HCT116 (cell line): ENCODE measurements around the gene ERBIN. TPM values are rescaled to one million over a fixed set of nuclear protein-coding genes. Genes with fewer than 3 reads are reported as not detected.
"Not testable (repeated sequence)": the region's sequence is repeated elsewhere in the genome, so short reads cannot be mapped to it uniquely, and the experiment has no call there.

ENCODE experiments used
- ATAC-seq: fragments of 200-7000 bp; cut with Tn5 transposase; 2 replicates; pipeline ENCODE4 v1.9.1; 2020; ENCODE audit warnings: mild to moderate bottlenecking, moderate library complexity
- BruUV-seq: library from RNA; stranded (reverse); fragments of 400-500 nt; replicated peaks from 2 replicates; lab custom pipeline; 2021; lab: Mats Ljungman, UMichigan
- CTCF ChIA-PET: fragments of 300-600 bp; sonication (Branson Sonifier 250); formaldehyde crosslinking; loops from one replicate; lab custom pipeline; 2021; ENCODE audit warnings: antibody characterized with exemption; lab: Charles Lee
- POLR2A ChIA-PET: fragments of 300-600, 350-600 bp; sonication (Branson Sonifier 250); formaldehyde crosslinking; loops from one replicate; lab custom pipeline; 2021; ENCODE audit warnings: antibody characterized with exemption; lab: Charles Lee
- RAD21 ChIA-PET, 2 experiments: fragments of 300-600 bp; sonication (Branson Sonifier 250); formaldehyde crosslinking; loops; one replicate each; lab custom pipeline; 2023; ENCODE audit warnings: low total read pairs in 2 of 2; ENCODE audit not compliant: uncharacterized antibody in 2 of 2, unreplicated experiment in 2 of 2, low non-redundant PET in 1 of 2; lab: Charles Lee
- DNase-seq: peaks from one replicate; pipeline ENCODE4 v3.0.0-alpha.2; 2010; ENCODE audit warnings: low read depth, low spot score
- H2AFZ ChIP-seq: fragments of 200-600 bp; shearing (Covaris generic), sonication (generic); 2 replicates; pipeline ENCODE4 v1.6.1; 2017; ENCODE audit warnings: low read depth, mixed run types, mixed read lengths, antibody characterized with exemption, low read length; ENCODE audit not compliant: poor library complexity, severe bottlenecking
- H3K27ac ChIP-seq: 2 replicates; pipeline ENCODE4 v1.5.1; 2012; ENCODE audit warnings: low read depth, low read length
- H3K27me3 ChIP-seq: fragments of 200-600 bp; sonication (generic); 2 replicates; pipeline ENCODE4 v1.6.1; 2016; ENCODE audit warnings: mixed run types, low read length, mixed read lengths; ENCODE audit not compliant: insufficient read depth
- H3K36me3 ChIP-seq, 2 experiments: fragments of 200-500 bp in 1 of 2; fragments of 200-600 bp in 1 of 2; sonication (Bioruptor generic) in 1 of 2; sonication (generic) in 1 of 2; 2 replicates each; pipeline versions ENCODE4 v1.5.1 to v1.6.1; 2014 to 2016; ENCODE audit warnings: low read length in 2 of 2, inconsistent platforms in 1 of 2, mixed read lengths in 1 of 2, mixed run types in 1 of 2; ENCODE audit not compliant: insufficient read depth in 2 of 2, control insufficient read depth in 1 of 2
- H3K4me1 ChIP-seq, 2 experiments: fragments of 200-600 bp in 1 of 2; sonication (generic) in 1 of 2; 2 replicates each; pipeline versions ENCODE4 v1.5.1 to v1.6.1; 2012 to 2017; ENCODE audit warnings: low read length in 2 of 2, inconsistent platforms in 1 of 2, mild to moderate bottlenecking in 1 of 2, mixed read lengths in 1 of 2, mixed run types in 1 of 2, moderate library complexity in 1 of 2; ENCODE audit not compliant: insufficient read depth in 2 of 2, control insufficient read depth in 1 of 2
- H3K4me2 ChIP-seq: fragments of 200-600 bp; sonication (generic); 2 replicates; pipeline ENCODE4 v1.6.1; 2017; ENCODE audit warnings: mixed run types, low read length, mixed read lengths
- H3K4me3 ChIP-seq, 2 experiments: fragments of 200-600 bp in 1 of 2; sonication (generic) in 1 of 2; replicated peaks in 1 of 2; 2 replicates each; pipeline ENCODE4 v1.5.1; 2011 to 2016; ENCODE audit warnings: low read length in 2 of 2, control low read depth in 1 of 2, low read depth in 1 of 2, mild to moderate bottlenecking in 1 of 2, mixed read lengths in 1 of 2, mixed run types in 1 of 2
- H3K79me2 ChIP-seq: fragments of 200-600 bp; sonication (generic); 2 replicates; pipeline ENCODE4 v1.6.1; 2017; ENCODE audit warnings: mild to moderate bottlenecking, mixed run types, low read length, moderate library complexity, mixed read lengths; ENCODE audit not compliant: insufficient read depth
- H3K9ac ChIP-seq: fragments of 200-600 bp; sonication (generic); 2 replicates; pipeline ENCODE4 v1.6.1; 2016; ENCODE audit warnings: low read length, mixed read lengths
- H3K9me2 ChIP-seq: fragments of 200-600 bp; sonication (generic), shearing (Covaris generic); 2 replicates; pipeline ENCODE4 v1.6.1; 2017; ENCODE audit warnings: mixed run types, mild to moderate bottlenecking, moderate library complexity; ENCODE audit not compliant: insufficient read depth
- H3K9me3 ChIP-seq, 2 experiments: fragments of 200-500 bp in 1 of 2; fragments of 200-600 bp in 1 of 2; sonication (Bioruptor generic) in 1 of 2; sonication (generic) in 1 of 2; 2 replicates each; pipeline ENCODE4 v1.6.1; 2014 to 2017; ENCODE audit warnings: low read length in 2 of 2, mixed read lengths in 2 of 2, inconsistent platforms in 1 of 2, low read depth in 1 of 2, mild to moderate bottlenecking in 1 of 2, mixed run types in 1 of 2, moderate library complexity in 1 of 2; ENCODE audit not compliant: control insufficient read depth in 1 of 2, insufficient read depth in 1 of 2
- H4K20me1 ChIP-seq: fragments of 200-600 bp; sonication (generic), shearing (Covaris generic); 2 replicates; pipeline ENCODE4 v1.6.1; 2017; ENCODE audit warnings: mixed run types, mild to moderate bottlenecking, moderate library complexity; ENCODE audit not compliant: insufficient read depth
- CBX3 ChIP-seq: IDR thresholded peaks from 2 replicates; pipeline ENCODE4 v1.6.1; 2012; ENCODE audit warnings: low read depth
- CEBPB ChIP-seq: IDR thresholded peaks from 2 replicates; pipeline ENCODE4 v1.6.1; 2012; ENCODE audit warnings: low read depth
- FOSL1 ChIP-seq: IDR thresholded peaks from 2 replicates; pipeline ENCODE4 v1.6.1; 2012; ENCODE audit warnings: low read depth
- JUND ChIP-seq: IDR thresholded peaks from 2 replicates; pipeline ENCODE4 v1.6.1; 2012
- RAD21 ChIP-seq: IDR thresholded peaks from 2 replicates; pipeline ENCODE4 v1.6.1; 2012; ENCODE audit warnings: low read depth, mild to moderate bottlenecking
- SP1 ChIP-seq: IDR thresholded peaks from 2 replicates; pipeline ENCODE4 v1.6.1; 2012; ENCODE audit warnings: low read depth
- SRF ChIP-seq: IDR thresholded peaks from 2 replicates; pipeline ENCODE4 v1.6.1; 2012; ENCODE audit warnings: low read depth
- intact Hi-C: fragments of 100-400 bp; cut with micrococcal nuclease; formaldehyde crosslinking; loops from 2 replicates; pipeline ENCODE4 v1.10.0; 2022
- total RNA-seq: library from RNA; stranded (reverse); gene quantifications from one replicate; pipeline ENCODE4 v1.2.1, GENCODE V29; 2021; ENCODE audit not compliant: unreplicated experiment

Gene ERBIN
- total RNA-seq, 1 experiment from 2014 or later = 57.4 TPM

DNA sequence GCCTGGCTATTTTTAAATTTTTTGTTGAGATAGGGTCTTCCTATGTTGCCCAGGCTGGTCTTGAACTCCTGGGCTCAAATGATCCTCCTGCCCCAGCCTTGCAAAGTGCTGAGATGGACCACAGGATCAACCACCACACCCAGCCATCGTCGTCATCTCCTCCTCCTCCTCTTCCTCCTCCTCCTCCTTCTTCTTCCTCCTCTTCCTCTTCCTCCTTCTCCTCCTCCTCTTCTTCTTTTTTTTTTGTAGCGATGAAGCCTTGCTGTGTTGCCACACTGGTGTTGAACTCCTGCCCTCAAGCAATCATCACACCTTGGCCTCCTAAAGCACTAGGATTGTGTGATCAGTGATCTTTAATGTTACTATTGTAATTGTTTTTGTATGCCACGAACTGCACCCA is 49.4 kb upstream of the ERBIN start:
- TF ChIP-seq SP1 = no peak
- no peaks in the 10 kb centered on the region for H4K20me1 ChIP-seq
- H3K36me3 ChIP-seq = no peaks in the 10 kb centered on the region
- no peak overlapping the region for H3K27ac ChIP-seq
- no peak overlapping the region for H2AFZ ChIP-seq
- DNase-seq = no peak
- BruUV-seq = no TSS peak
- intact Hi-C loops = no loop called here
- RAD21 ChIA-PET = no interaction called here
- H3K4me3 ChIP-seq = no peak overlapping the region
- H3K4me2 ChIP-seq = no peak overlapping the region
- no peaks in the 10 kb centered on the region for H3K9me3 ChIP-seq
- peaks cover 6 to 41% of the 10 kb centered on the region in 2 experiments for H3K4me1 ChIP-seq
- H3K79me2 ChIP-seq = no peaks in the 10 kb centered on the region
- POLR2A ChIA-PET = no interaction called here
- CTCF ChIA-PET = no interaction called here
- no peak overlapping the region for H3K9ac ChIP-seq
- H3K27me3 ChIP-seq = no peaks in the 10 kb centered on the region
- no peak for ATAC-seq
- no peaks in the 10 kb centered on the region; the same call in 1 of the 2 replicates for H3K9me2 ChIP-seq

DNA sequence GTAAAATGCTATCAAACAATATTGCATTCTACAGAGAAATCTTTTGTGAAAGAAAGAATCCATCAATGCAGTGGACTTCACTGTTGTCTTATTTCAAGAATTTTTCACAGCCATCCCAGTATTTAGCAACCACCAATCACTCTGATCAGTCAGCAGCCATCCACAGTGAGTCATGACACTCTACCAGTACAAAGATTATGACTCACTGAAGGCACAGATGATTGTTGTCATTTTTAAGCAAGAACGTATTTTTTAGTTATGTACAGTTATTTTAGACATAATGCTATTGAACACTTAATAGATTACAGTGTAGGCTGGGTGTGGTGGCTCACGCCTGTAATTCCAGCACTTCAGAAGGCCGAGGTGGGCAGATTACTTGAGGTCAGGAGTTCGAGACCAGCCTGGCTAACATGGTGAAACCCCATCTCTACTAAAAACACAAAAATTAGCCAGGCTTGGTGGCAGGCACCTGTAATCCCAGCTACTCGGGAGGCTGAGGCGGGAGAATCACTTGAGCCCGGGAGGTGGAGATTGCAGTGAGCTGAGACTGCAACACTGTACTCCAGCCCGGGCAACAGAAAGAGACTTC is 46.6 kb upstream of the ERBIN start:
- H3K27ac ChIP-seq, POLR2A ChIA-PET, BruUV-seq, CTCF ChIA-PET, H3K9me2 ChIP-seq, RAD21 ChIA-PET, H4K20me1 ChIP-seq, H2AFZ ChIP-seq, H3K79me2 ChIP-seq, H3K27me3 ChIP-seq, H3K4me3 ChIP-seq, H3K36me3 ChIP-seq, H3K9me3 ChIP-seq, intact Hi-C loops, H3K9ac ChIP-seq: not testable (repeated sequence)
- H3K4me1 ChIP-seq = peaks cover 6 to 20% of the 10 kb centered on the region in 2 experiments
- peak overlapping the region; percentile 55 for H3K4me2 ChIP-seq
- DNase-seq (peak; percentile 42), ATAC-seq (peak; percentile 95)
- TF ChIP-seq SRF = peak; percentile 28; the same call in 1 of the 2 replicates
- TF ChIP-seq RAD21 = peak; percentile 11; the same call in 1 of the 2 replicates
- peak; percentile 76; the same call in 1 of the 2 replicates for TF ChIP-seq CBX3
- peak; percentile 57; the same call in 1 of the 2 replicates for TF ChIP-seq CEBPB
- TF ChIP-seq SP1 = peak; percentile 42; the same call in 1 of the 2 replicates
- TF ChIP-seq JUND = peak; percentile 76
- TF ChIP-seq FOSL1 = peak; percentile 81
